Ecto neural progenitor cell (in vitro differentiated cells): ENCODE results near the gene MAOB.
A peak's percentile ranks its signal among the peaks of the same experiment; 100 is the strongest.
"Not testable (repeated sequence)": the region's sequence is repeated elsewhere in the genome, so short reads cannot be mapped to it uniquely, and the experiment has no call there.

Source experiments
- DNase-seq: peaks from one replicate; pipeline ENCODE4 v3.0.0-alpha.2; 2018; ENCODE audit warnings: low spot score

MAOB gene

DNA sequence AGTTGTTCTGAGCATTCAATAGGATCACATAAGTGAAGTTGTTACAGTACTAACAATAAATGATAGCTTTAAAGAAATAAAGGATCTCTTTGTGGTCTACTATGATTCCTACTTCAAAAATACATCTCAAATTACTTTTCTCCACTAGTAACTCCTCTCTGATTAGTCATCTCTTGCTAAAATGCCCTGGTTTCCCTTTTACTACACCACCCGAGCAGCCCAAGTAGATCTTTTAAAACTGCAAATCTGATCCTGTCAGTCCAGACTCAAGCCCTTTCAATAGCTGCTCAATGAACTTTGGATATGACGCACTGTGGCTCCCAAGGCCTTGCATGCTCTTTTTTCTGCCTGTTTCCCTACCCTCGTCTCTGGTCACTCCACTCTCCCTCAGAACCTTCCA lies 128.6 kb downstream of the MAOB start:
- DNase-seq: no peak

- peak; percentile 61 for DNase-seq
These were observed 132.0 kb downstream of the MAOB start for GRCh38 chrX:43750248-43750676.

- no peak for DNase-seq
These were observed 134.8 kb downstream of the MAOB start for GRCh38 chrX:43747476-43747875.

DNA sequence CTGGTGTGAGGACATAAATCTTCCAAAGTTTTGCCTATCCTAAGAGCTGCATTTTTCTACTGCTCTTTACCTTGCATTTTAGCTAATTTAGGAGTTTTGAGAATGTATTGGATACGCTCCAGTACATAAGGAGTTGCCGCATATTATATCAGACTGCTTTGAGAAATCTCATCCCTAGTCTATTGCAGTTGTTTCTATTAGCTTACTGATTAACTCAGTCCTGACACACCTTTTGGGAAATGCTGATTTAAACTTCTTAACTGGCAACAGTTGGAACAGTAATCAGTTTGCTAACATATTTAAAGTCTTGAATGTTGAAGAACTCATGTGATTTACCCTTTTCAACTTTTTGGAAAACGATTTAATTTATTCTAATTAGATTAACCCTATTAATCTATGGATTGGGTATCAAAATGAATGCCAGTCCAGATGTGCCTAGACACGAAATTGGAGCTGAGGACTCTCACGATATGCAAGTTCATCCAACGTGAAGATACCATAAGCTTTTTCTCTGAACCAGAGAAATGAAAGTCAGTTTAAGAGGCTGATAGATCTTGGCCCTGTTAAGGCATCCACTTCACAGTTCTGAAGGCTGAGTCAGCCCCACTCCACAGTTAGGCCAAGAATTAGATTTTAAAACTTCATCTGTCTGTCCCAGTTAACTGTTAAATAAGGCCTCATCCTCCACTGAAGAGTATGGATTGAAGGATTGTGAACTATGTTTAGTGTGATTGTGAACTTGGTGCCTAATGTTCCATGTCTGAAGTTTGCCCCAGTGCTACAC lies 136.1 kb downstream of the MAOB start:
- no peak for DNase-seq

DNA sequence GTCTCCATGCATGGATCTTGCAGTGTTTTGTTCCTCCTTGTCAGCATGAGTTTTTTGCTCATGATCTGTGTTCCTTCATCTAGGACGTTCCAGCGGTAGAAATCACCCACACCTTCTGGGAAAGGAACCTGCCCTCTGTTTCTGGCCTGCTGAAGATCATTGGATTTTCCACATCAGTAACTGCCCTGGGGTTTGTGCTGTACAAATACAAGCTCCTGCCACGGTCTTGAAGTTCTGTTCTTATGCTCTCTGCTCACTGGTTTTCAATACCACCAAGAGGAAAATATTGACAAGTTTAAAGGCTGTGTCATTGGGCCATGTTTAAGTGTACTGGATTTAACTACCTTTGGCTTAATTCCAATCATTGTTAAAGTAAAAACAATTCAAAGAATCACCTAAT lies 138.0 kb downstream of the MAOB start:
- no peak for DNase-seq

DNA sequence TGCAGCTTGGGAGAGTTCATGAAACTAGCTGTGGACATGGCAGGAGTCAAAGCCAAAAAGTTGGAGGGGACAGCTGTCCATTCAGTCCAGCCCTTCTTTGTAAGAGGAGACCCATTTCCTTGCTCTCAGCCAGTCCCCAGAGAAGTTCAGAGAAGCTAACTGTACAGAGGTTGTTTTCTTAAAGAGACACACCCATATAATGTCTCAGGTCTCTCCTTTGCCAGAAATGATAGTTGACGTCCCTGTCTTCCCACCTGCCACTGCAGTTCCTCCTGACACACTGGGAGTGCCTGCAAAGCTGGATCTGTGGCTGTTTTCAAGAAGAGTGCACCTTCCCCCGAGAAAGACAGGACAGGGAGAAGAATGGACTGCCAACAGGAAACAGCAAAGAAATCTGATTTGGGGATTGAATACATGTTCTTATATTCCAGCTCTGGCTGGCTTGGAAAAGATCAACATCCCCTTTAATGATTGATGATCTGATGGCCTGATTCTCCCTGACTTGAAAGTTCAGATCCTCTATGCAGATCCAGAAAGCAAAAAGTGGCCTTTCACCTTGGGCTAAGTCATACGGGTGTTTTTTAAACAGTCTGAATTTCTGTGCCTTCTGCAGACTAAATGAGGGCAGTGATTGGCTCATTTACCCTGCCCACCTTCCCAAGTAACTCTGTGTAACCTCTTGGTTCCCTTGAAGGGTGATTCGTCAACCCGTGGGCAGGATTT lies 139.0 kb downstream of the MAOB start:
- no peak for DNase-seq

DNA sequence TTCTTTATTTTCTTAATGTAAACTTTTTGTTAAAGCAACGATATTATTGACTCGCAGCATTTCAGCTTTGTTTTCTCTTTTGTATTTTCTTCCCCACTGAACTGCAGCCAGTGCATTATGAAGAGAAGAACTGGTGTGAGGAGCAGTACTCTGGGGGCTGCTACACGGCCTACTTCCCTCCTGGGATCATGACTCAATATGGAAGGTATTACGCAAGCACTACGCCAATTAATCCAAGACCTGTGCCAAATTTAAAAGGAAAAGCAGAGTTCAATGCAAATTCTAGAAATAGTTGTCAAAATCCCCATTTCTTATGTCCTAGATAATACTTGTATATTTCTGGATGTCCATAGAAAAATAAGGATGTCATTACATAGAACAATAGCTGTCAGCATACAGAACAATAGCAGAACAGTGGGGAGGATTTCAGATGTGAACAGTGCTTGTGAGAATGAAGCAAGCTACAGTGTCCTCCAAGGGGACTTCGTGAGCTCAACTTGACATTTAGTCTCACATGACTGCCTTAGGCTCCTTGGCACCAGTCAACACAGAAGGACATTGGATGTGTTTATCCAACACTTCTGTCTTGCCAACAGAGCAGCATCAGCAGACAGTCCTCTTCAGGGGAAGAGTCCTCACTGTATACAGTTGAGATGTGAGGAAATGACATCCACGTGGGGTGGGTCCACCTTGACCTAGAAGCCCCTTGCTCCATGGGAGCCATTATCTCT lies 140.2 kb downstream of the MAOB start:
- no peak for DNase-seq

DNA sequence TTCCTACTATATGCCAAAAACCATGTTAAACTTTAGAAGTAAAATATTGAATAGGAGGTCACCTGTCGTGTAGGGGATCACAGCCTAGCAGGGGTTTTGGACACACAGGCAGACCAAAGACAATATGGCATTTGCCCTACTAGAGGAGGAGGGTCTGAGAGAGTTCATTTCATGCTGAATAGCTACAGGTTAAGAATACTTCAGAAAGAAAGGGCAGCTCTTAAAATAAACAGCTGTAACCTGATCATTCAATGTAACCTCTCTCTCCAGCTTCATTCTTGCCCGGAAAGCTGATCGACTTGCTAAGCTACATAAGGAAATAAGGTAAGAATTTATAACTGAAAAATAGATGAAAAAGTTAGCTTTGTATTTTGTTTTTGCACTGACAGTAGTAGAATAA lies 146.3 kb downstream of the MAOB start:
- no peak for DNase-seq

DNA sequence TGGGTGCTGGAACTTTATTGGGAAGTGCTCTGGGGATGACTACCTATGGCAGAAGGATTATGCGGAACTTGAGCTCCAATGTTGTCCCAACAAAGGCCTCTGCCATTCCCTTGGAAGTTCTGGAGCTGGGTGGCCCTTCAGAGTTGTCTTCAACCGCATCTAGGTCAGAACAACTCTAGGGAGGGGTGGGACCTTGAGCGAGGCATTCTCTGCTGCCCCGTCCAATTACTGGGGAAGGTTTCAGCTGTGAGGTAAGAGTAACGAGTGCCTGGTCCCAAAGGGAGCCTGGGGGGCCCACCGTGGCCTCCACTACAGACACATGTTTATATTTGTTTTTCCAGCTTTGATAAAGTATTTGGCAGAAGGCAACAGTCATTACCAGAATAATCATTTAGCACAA lies 146.7 kb downstream of the MAOB start:
- DNase-seq: no peak

DNA sequence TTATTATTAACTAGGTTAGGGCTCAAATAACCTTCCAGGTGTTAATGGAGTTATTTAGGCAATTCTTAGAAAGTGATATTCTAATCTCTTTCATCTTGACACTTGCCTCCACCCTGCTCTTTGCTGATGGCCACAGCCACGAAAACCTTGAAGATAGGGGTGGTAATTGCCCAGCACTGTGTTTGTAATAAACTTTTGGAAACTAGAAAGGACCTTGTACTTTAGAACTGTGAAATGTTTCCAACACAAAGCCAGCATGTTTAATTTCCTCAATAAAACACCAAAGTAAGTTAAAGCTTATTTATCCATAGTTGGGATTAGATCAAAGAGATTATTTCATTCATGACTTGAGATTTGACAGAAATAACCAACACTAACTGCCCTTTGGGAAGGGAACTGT lies 147.8 kb downstream of the MAOB start:
- no peak for DNase-seq

- no peak for DNase-seq
These were observed 148.6 kb downstream of the MAOB start for GRCh38 chrX:43733699-43734098.

GRCh38 chrX:43731086-43731485 lies 151.2 kb downstream of the MAOB start:
- DNase-seq: no peak

- DNase-seq: no peak
These were observed 153.3 kb downstream of the MAOB start for GRCh38 chrX:43728966-43729365.

- DNase-seq: no peak
These were observed 154.2 kb downstream of the MAOB start for GRCh38 chrX:43728002-43728401.

- not testable (repeated sequence) for DNase-seq
These were observed 155.0 kb downstream of the MAOB start for GRCh38 chrX:43727254-43727653.

DNA sequence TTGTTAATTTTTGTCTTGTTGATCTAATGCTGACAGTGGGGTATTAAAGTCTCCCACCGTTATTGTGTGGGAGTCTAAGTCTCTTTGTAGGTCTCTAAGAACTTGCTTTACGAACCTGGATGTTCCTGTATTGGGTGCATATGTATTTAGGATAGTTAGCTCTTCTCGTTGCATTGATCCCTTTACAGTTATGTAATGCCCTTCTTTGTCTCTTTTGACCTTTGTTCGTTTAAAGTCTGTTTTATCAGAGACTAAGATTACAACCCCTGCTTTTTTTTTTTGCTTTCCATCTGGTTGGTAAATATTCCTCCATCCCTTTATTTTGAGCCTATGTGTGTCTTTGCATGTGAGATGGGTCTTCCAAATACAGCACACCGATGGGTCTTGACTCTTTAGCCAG lies 157.0 kb downstream of the MAOB start:
- DNase-seq: not testable (repeated sequence)

GRCh38 chrX:43720961-43721360 lies 161.3 kb downstream of the MAOB start:
- no peak for DNase-seq

DNA sequence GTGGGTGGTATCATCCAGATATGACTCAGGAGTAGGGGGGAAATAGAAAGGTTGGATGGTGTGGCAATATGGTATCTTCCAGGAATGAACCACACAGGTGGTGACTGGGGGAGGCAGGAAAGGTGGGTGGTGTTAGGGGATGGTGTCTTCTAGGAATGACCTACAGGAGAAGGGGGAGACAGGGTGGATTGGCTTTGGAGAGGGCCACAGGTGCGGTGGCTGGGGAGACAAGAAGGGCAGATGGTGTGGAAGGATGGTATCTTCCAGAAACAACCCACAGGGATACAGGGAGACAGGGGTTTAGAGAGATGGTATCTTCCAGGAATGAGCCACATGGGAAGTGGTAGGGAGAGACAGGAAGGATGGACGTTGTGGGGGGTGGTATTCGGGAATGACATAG lies 162.2 kb downstream of the MAOB start:
- DNase-seq: no peak

DNA sequence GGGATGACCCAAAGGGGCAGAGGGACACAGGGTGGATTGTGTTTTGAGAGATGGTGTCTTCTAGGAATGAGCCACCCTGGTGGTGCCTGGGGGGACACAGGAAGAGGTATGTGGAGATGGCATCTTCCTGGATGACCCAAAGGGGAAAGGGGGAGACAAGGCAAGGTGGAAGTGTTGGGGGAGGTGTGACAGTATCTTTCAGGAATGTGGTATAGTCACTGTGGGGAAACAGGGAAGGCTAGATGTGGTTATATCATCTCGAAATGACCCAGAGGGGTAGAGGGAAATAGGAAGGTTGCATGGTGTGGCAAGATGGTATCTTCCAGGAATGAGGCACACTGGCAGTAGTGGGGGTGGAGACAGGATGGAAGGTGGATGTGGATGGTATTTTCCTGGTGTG lies 163.3 kb downstream of the MAOB start:
- no peak for DNase-seq

- no peak for DNase-seq
These were observed 163.7 kb downstream of the MAOB start for GRCh38 chrX:43718546-43718945.

DNA sequence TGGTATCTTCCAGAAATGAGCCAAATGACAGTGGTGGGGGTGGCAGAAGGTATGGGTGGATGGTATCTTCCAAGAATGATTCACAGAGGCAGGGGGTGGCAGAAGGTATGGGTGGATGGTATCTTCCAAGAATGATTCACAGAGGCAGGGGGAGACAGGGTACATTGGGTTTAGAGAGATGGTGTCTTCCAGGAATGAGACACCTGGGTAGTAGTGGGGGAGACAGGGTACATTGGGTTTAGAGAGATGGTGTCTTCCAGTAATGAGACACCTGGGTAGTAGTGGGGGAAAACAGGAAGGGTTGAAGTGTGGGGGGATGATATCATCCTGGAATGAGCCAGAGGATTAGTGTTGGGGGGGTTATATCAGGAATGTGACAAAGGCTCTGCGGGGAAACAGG lies 164.2 kb downstream of the MAOB start:
- no peak for DNase-seq

DNA sequence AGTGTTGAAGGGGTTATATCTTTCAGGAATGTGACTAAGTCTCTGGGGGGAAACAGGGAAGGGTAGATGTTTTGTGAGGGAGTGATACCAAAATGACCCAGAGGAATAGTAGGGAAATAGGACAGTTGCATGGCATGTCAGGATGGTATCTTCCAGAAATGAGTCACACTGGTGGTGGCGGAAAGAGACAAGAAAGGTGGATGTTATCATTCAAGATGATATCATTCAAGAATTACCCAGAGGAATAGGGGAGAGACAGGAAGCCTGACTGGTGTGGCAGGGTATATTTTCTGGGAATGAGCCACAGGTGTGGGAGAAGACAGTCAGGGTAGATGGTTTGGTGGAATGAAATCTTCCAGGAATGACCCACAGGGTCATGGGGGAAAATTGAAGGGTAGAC lies 165.1 kb downstream of the MAOB start:
- no peak for DNase-seq

DNA sequence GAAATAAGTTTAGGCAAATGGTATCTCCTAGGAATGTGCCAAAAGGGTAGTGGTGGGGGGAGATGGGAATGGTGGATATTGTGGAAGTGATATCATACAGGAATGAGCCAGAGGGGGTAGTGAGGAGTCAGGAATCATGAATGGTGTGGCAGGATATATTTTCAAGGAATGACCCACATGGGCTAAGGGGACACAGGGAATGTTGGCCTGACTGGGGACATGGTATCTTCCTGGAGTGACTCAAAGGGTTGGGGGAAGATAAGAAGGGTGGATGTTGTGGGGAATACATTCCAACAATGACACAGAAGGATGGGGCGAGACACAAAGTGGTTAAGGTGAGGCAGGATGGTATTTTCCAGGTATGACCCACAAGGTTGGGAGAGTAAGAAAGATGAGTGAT lies 165.6 kb downstream of the MAOB start:
- DNase-seq: no peak
